Endothelial cell of umbilical vein (primary cell): ENCODE data around the gene NOTCH2. TPM values are rescaled to one million over a fixed set of nuclear protein-coding genes. Genes with fewer than 3 reads are reported as not detected.

Experiments
- BruUV-seq: library from RNA; stranded (reverse); fragments of 400-500 nt; replicated peaks from 2 replicates; lab custom pipeline; 2021; lab: Mats Ljungman, UMichigan
- CTCF ChIA-PET: fragments of 300-600, 350-600 bp; sonication (Branson Sonifier 250); formaldehyde crosslinking; loops from one replicate; lab custom pipeline; 2021; ENCODE audit warnings: antibody characterized with exemption, inconsistent platforms; lab: Charles Lee
- POLR2A ChIA-PET: fragments of 300-600, 350-600 bp; sonication (Branson Sonifier 250); formaldehyde crosslinking; loops from one replicate; lab custom pipeline; 2021; ENCODE audit warnings: antibody characterized with exemption, inconsistent platforms; lab: Charles Lee
- DNase-seq: peaks from one replicate; pipeline ENCODE4 v3.0.0-alpha.2; 2011; ENCODE audit warnings: low read depth, low spot score
- FAIRE-seq: peaks from 2 replicates; lab custom pipeline; 2011; peaks lifted over from hg19 to GRCh38; lab: Jason Lieb, UNC
- H2AFZ ChIP-seq: 2 replicates; pipeline ENCODE4 v1.6.0; 2012; ENCODE audit warnings: low read depth, low read length, control low read depth, inconsistent platforms
- H3K27ac ChIP-seq: 2 replicates; pipeline ENCODE4 v1.5.1; 2011; ENCODE audit warnings: low read depth, mild to moderate bottlenecking, control low read depth, low read length, moderate library complexity; ENCODE audit not compliant: insufficient read depth
- H3K27me3 ChIP-seq, 2 experiments: 2 replicates each; pipeline versions ENCODE4 v1.6.0 to v1.6.1; 2011; ENCODE audit warnings: low read length in 2 of 2, mixed read lengths in 1 of 2; ENCODE audit not compliant: control insufficient read depth in 2 of 2, insufficient read depth in 2 of 2
- H3K36me3 ChIP-seq, 2 experiments: 2 replicates in 1 of 2; 3 replicates in 1 of 2; pipeline ENCODE4 v1.5.1; 2011; ENCODE audit warnings: low read length in 2 of 2, mild to moderate bottlenecking in 1 of 2, moderate library complexity in 1 of 2; ENCODE audit not compliant: control insufficient read depth in 2 of 2, insufficient read depth in 2 of 2; ENCODE audit errors: extremely low read depth in 1 of 2
- H3K4me1 ChIP-seq: 3 replicates; pipeline ENCODE4 v1.5.1; 2011; ENCODE audit warnings: mild to moderate bottlenecking, low read length; ENCODE audit not compliant: control insufficient read depth, insufficient read depth; ENCODE audit errors: extremely low read depth
- H3K4me2 ChIP-seq: 2 replicates; pipeline ENCODE4 v1.6.1; 2011; ENCODE audit warnings: low read length, control low read depth, mixed read lengths; ENCODE audit not compliant: insufficient read depth
- H3K4me3 ChIP-seq, 3 experiments: fragments of 200-600 bp in 1 of 3; sonication (generic), shearing (Covaris generic) in 1 of 3; replicated peaks in 1 of 3; 2 replicates each; pipeline ENCODE4 v1.5.1; 2011 to 2016; ENCODE audit warnings: control low read depth in 3 of 3, low read length in 3 of 3, mild to moderate bottlenecking in 2 of 3, inconsistent platforms in 1 of 3, low read depth in 1 of 3, moderate library complexity in 1 of 3; ENCODE audit not compliant: insufficient read depth in 1 of 3
- H3K79me2 ChIP-seq: 2 replicates; pipeline ENCODE4 v1.6.0; 2012; ENCODE audit warnings: low read length, inconsistent platforms; ENCODE audit not compliant: control insufficient read depth, insufficient read depth
- H3K9ac ChIP-seq: replicated peaks from 2 replicates; pipeline ENCODE3; 2011; ENCODE audit warnings: low read length, control low read depth; ENCODE audit not compliant: insufficient read depth; ENCODE audit errors: extremely low read depth
- H3K9me1 ChIP-seq: replicated peaks from 3 replicates; pipeline ENCODE4 v1.6.0; 2011; ENCODE audit warnings: mild to moderate bottlenecking, low read length; ENCODE audit not compliant: control insufficient read depth, insufficient read depth; ENCODE audit errors: extremely low read depth
- H3K9me3 ChIP-seq: replicated peaks from 2 replicates; pipeline ENCODE4 v1.5.1; 2012; ENCODE audit warnings: low read length, inconsistent platforms; ENCODE audit not compliant: control insufficient read depth, insufficient read depth
- H4K20me1 ChIP-seq: replicated peaks from 2 replicates; pipeline ENCODE3; 2011; ENCODE audit warnings: mild to moderate bottlenecking, low read length; ENCODE audit not compliant: control insufficient read depth, insufficient read depth; ENCODE audit errors: extremely low read depth
- EZH2 ChIP-seq: IDR thresholded peaks from 2 replicates; pipeline ENCODE4 v1.6.1; 2012; ENCODE audit warnings: borderline replicate concordance, low read depth, mild to moderate bottlenecking, moderate library complexity, low read length, inconsistent platforms; ENCODE audit not compliant: severe bottlenecking
- FOS ChIP-seq: IDR thresholded peaks from 2 replicates; pipeline ENCODE4 v1.6.1; 2011; ENCODE audit warnings: mild to moderate bottlenecking, low read length, moderate library complexity, borderline replicate concordance; ENCODE audit not compliant: insufficient read depth
- MAX ChIP-seq: IDR thresholded peaks from 2 replicates; pipeline ENCODE4 v1.6.1; 2011; ENCODE audit not compliant: insufficient read depth, insufficient read length
- MYC ChIP-seq: IDR thresholded peaks from one replicate; pipeline ENCODE4 v1.6.1; 2011; ENCODE audit warnings: mild to moderate bottlenecking, low read depth, low read length
- POLR2A ChIP-seq: IDR thresholded peaks from 2 replicates; pipeline ENCODE4 v1.6.1; 2012; ENCODE audit warnings: low read depth, mild to moderate bottlenecking, control low read depth, low read length
- dilution Hi-C: fragments of 300-500 bp; cut with MboI; formaldehyde crosslinking; loops from one replicate; pipeline ENCODE4 v1.15.0; 2019; ENCODE audit warnings: low sequenced_read_pairs; ENCODE audit not compliant: extremely low pct_ligation_motif_present
- intact Hi-C: fragments of 100-400 bp; cut with micrococcal nuclease; formaldehyde crosslinking; loops from one replicate; pipeline ENCODE4 v1.10.0; 2022
- polyA plus RNA-seq, 4 experiments: library from polyadenylated mRNA; depleted of rRNA in 3 of 4; stranded (reverse) in 3 of 4; unstranded in 1 of 4; fragments of >200 nt; gene quantifications; 2 replicates each; pipeline versions ENCODE4 v1.2.1 to v1.2.3, GENCODE V29; 2011 to 2012; ENCODE audit warnings: missing spikeins in 1 of 4
- total RNA-seq: library from RNA; stranded (reverse); gene quantifications from 2 replicates; pipeline ENCODE4 v1.2.3, GENCODE V29; 2021
- TF ChIP-seq, protein P1 (sequence below), 2 donors: IDR thresholded peaks; 1 replicate in 1 of 2; 2 replicates in 1 of 2; pipeline ENCODE4 v1.5.1; 2011; ENCODE audit warnings: low read length in 2 of 2, mild to moderate bottlenecking in 2 of 2, moderate library complexity in 2 of 2, control low read depth in 1 of 2, inconsistent platforms in 1 of 2, low read depth in 1 of 2; ENCODE audit not compliant: insufficient read depth in 1 of 2; ENCODE audit errors: extremely low read depth in 1 of 2

The NOTCH2 gene
- total and polyA plus RNA-seq, 2 donors (not counting 3 experiments of a cell fraction or from before 2014, with no cell fraction given) = 14.3 to 49.1 TPM

GRCh38 chr1:119968068-119968492, 101.4 kb downstream of the NOTCH2 start:
- H3K9me3 ChIP-seq = no peaks in the 10 kb centered on the region
- no peak overlapping the region for H3K4me2 ChIP-seq
- no TSS peak for BruUV-seq
- H3K9ac ChIP-seq = no peak overlapping the region
- CTCF ChIA-PET = interaction anchor here (0.8 to 3.3 kb wide), 6 partner anchors 8 to 159 kb away, joined by 3 to 29 read pairs (median 4); no protein-coding TSS in a partner anchor
- dilution Hi-C loops (no loop called here), intact Hi-C loops (no loop called here)
- peak; percentile 68 for FAIRE-seq
- H3K4me3 ChIP-seq = no peak overlapping the region
- peak; percentile 50 for DNase-seq
- no peak overlapping the region for H2AFZ ChIP-seq
- POLR2A ChIA-PET = no interaction called here
- TF ChIP-seq EZH2 (no peak), POLR2A (no peak), MYC (no peak), MAX (no peak)
- TF ChIP-seq, protein P1, sequence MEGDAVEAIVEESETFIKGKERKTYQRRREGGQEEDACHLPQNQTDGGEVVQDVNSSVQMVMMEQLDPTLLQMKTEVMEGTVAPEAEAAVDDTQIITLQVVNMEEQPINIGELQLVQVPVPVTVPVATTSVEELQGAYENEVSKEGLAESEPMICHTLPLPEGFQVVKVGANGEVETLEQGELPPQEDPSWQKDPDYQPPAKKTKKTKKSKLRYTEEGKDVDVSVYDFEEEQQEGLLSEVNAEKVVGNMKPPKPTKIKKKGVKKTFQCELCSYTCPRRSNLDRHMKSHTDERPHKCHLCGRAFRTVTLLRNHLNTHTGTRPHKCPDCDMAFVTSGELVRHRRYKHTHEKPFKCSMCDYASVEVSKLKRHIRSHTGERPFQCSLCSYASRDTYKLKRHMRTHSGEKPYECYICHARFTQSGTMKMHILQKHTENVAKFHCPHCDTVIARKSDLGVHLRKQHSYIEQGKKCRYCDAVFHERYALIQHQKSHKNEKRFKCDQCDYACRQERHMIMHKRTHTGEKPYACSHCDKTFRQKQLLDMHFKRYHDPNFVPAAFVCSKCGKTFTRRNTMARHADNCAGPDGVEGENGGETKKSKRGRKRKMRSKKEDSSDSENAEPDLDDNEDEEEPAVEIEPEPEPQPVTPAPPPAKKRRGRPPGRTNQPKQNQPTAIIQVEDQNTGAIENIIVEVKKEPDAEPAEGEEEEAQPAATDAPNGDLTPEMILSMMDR (IDR thresholded peaks at IDR 0.05; ENCODE audit: extremely low read depth in 1 of 2, insufficient read depth in 1 of 2, low read depth in 1 of 2, low read length in 2 of 2) = peak; percentile 77 to 81
- no peaks in the 10 kb centered on the region for H3K79me2 ChIP-seq
- peaks cover 0 to 7% of the 10 kb centered on the region in 2 experiments for H3K36me3 ChIP-seq
- no peaks in the 10 kb centered on the region for H3K9me1 ChIP-seq
- H4K20me1 ChIP-seq = no peaks in the 10 kb centered on the region
- no peak overlapping the region for H3K27ac ChIP-seq
- H3K4me1 ChIP-seq = no peaks in the 10 kb centered on the region
- no peaks in the 10 kb centered on the region for H3K27me3 ChIP-seq

GRCh38 chr1:119966681-119967080, 102.8 kb downstream of the NOTCH2 start:
- intact Hi-C loops = no loop called here
- H3K9ac ChIP-seq = no peak overlapping the region
- no peak overlapping the region for H3K27ac ChIP-seq
- H3K4me1 ChIP-seq = no peaks in the 10 kb centered on the region
- dilution Hi-C loops = no loop called here
- H3K4me2 ChIP-seq = no peak overlapping the region
- ChIA-PET CTCF (interaction anchor here (3.3 kb wide), 1 partner anchor 17 kb away, joined by 29 read pairs; no protein-coding TSS in a partner anchor), POLR2A (no interaction called here)
- H3K9me3 ChIP-seq = no peaks in the 10 kb centered on the region
- BruUV-seq = no TSS peak
- H2AFZ ChIP-seq = no peak overlapping the region
- FAIRE-seq (no peak), DNase-seq (no peak)
- H3K27me3 ChIP-seq = no peaks in the 10 kb centered on the region
- H3K79me2 ChIP-seq = no peaks in the 10 kb centered on the region
- TF ChIP-seq FOS (no peak), POLR2A (no peak), MAX (no peak)
- no peaks in the 10 kb centered on the region for H3K9me1 ChIP-seq
- H4K20me1 ChIP-seq = no peaks in the 10 kb centered on the region
- peaks cover 0 to 7% of the 10 kb centered on the region in 2 experiments for H3K36me3 ChIP-seq
- H3K4me3 ChIP-seq = no peak overlapping the region
